Gastrocnemius medialis (tissue), 4 donors: ENCODE data around the gene ABI3BP. TPM values are rescaled to one million over a fixed set of nuclear protein-coding genes. Genes with fewer than 3 reads are reported as not detected.

Experiments
- ATAC-seq, 2 donors: fragments of 150-250 bp; one replicate each; pipeline ENCODE4 v1.9.1; 2016
- DNase-seq, 2 donors: peaks; one replicate each; pipeline ENCODE4 v3.0.0-alpha.2; 2019
- H3K27ac ChIP-seq, 4 donors: fragments of 200-600 bp; sonication (generic); 1 replicate in 1 of 4; 2 replicates in 3 of 4; pipeline ENCODE4 v1.5.1; 2016 to 2018; ENCODE audit warnings: mild to moderate bottlenecking in 2 of 4, moderate library complexity in 1 of 4
- H3K27me3 ChIP-seq, 3 donors: fragments of 200-600 bp; sonication (generic) in 2 of 3; 1 replicate in 1 of 3; 2 replicates in 2 of 3; pipeline versions ENCODE4 v1.5.1 to v1.6.0; 2016 to 2019; ENCODE audit warnings: mild to moderate bottlenecking in 1 of 3, moderate library complexity in 1 of 3
- H3K36me3 ChIP-seq, 2 donors: fragments of 200-600 bp; sonication (generic) in 1 of 2; one replicate each; pipeline ENCODE4 v1.5.1; 2017 to 2018
- H3K4me1 ChIP-seq, 2 donors: fragments of 200-600 bp; sonication (generic) in 1 of 2; one replicate each; pipeline ENCODE4 v1.5.1; 2016 to 2017; ENCODE audit warnings: mild to moderate bottlenecking in 2 of 2
- H3K4me3 ChIP-seq, 4 donors: fragments of 200-600 bp; sonication (generic) in 3 of 4; 1 replicate in 1 of 4; 2 replicates in 3 of 4; pipeline ENCODE4 v1.5.1; 2016 to 2019; ENCODE audit warnings: mild to moderate bottlenecking in 2 of 4
- H3K9me3 ChIP-seq, 3 donors: fragments of 200-600 bp; sonication (generic) in 2 of 3; 1 replicate in 1 of 3; 2 replicates in 2 of 3; pipeline ENCODE4 v1.5.1; 2016 to 2019
- POLR2A ChIP-seq, 2 donors: fragments of 450-650 bp; IDR thresholded peaks; one replicate each; pipeline ENCODE4 v1.6.1; 2017; ENCODE audit warnings: antibody characterized with exemption in 2 of 2, mild to moderate bottlenecking in 2 of 2, moderate library complexity in 2 of 2
- in situ Hi-C, 4 donors: fragments of 200-750 bp; cut with MboI; loops; one replicate each; pipeline versions ENCODE4 v1.15.0 to v1.8.0; 2017; ENCODE audit warnings: low sequenced_read_pairs in 4 of 4
- intact Hi-C: fragments of 100-400 bp; cut with DNase I; formaldehyde crosslinking; loops from one replicate; pipeline ENCODE4 v1.15.1; 2023; ENCODE audit warnings: low total_unique reads
- total RNA-seq, 4 donors: library from RNA; depleted of rRNA; stranded (reverse); fragments of >200 nt; gene quantifications; one replicate each; pipeline versions ENCODE4 v1.1.0 to v1.2.3, GENCODE V29; 2016
- TF ChIP-seq, protein P1 (sequence below), 5 experiments: fragments of 450-650 bp in 3 of 5; fragments of 200-600 bp in 2 of 5; sonication (generic) in 2 of 5; IDR thresholded peaks in 4 of 5; conservative IDR thresholded peaks in 1 of 5; 1 replicate in 4 of 5; 2 replicates in 1 of 5; pipeline ENCODE4 v1.5.1; 2016 to 2019; ENCODE audit warnings: antibody characterized with exemption in 5 of 5, mild to moderate bottlenecking in 3 of 5, moderate library complexity in 3 of 5

Gene ABI3BP
- total RNA-seq, 4 donors from 2014 or later, result 15.3 to 21.8 (median 19.5) TPM

DNA sequence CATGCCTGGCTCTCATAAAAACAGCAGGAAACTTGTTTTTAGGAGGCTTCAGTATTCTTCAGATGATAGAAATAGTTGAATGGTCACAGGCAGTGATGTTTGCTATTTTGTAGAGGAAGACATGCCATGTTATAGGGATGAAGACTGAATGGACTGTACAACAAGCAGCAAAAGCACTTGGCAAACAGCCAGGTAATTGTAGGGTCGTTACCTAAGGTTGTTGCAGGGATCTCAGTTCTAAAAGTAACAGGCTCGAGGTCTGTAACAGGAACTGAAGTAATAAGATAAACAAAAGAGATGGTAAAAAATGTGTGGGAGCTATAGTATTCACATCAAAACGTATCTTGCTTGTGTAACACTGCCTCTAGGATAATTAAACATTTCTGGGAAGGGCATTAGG is 167.6 kb downstream of the ABI3BP start:
- Histone ChIP-seq H3K27me3 (no peaks in the 10 kb centered on the region), H3K9me3 (no peaks in the 10 kb centered on the region), H3K36me3 (no peaks in the 10 kb centered on the region), H3K27ac (no peak overlapping the region), H3K4me3 (no peak overlapping the region), H3K4me1 (no peaks in the 10 kb centered on the region)
- intact Hi-C loops, result no loop called here
- ATAC-seq, result no peak
- DNase-seq, result no peak
- in situ Hi-C loops, result no loop called here
- TF ChIP-seq, protein P1, sequence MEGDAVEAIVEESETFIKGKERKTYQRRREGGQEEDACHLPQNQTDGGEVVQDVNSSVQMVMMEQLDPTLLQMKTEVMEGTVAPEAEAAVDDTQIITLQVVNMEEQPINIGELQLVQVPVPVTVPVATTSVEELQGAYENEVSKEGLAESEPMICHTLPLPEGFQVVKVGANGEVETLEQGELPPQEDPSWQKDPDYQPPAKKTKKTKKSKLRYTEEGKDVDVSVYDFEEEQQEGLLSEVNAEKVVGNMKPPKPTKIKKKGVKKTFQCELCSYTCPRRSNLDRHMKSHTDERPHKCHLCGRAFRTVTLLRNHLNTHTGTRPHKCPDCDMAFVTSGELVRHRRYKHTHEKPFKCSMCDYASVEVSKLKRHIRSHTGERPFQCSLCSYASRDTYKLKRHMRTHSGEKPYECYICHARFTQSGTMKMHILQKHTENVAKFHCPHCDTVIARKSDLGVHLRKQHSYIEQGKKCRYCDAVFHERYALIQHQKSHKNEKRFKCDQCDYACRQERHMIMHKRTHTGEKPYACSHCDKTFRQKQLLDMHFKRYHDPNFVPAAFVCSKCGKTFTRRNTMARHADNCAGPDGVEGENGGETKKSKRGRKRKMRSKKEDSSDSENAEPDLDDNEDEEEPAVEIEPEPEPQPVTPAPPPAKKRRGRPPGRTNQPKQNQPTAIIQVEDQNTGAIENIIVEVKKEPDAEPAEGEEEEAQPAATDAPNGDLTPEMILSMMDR (IDR thresholded peaks at IDR 0.05 in 4 of 5, conservative IDR thresholded peaks at IDR 0.05 in 1 of 5), result no peak
- TF ChIP-seq POLR2A (IDR thresholded peaks at IDR 0.05), result no peak

DNA sequence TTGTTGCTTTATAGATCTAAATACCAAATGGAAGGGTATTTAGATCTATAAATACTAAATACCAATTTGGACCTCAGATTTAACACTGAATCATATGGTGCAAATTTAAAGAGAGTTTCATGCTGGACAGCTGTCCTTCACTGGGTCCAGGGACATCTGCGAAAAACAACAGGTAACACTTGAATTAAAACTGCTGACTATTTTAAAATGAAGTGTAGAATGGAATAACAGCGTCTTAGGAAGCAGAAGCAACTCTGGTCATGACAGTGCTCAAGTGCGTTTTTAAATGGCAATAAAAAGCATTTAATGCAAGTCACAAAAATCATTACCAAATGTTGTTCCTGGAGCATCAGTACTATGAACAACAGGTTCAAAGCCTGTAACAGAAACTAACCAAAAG is 177.6 kb downstream of the ABI3BP start:
- intact Hi-C loops (no loop called here), in situ Hi-C loops (no loop called here)
- Histone ChIP-seq H3K27ac (no peak overlapping the region), H3K27me3 (no peaks in the 10 kb centered on the region), H3K4me1 (no peaks in the 10 kb centered on the region), H3K4me3 (no peak overlapping the region), H3K36me3 (no peaks in the 10 kb centered on the region), H3K9me3 (no peaks in the 10 kb centered on the region)
- TF ChIP-seq POLR2A (IDR thresholded peaks at IDR 0.05), result no peak
- TF ChIP-seq, protein P1 (IDR thresholded peaks at IDR 0.05 in 4 of 5, conservative IDR thresholded peaks at IDR 0.05 in 1 of 5), result no peak
- ATAC-seq (no peak), DNase-seq (no peak)

DNA sequence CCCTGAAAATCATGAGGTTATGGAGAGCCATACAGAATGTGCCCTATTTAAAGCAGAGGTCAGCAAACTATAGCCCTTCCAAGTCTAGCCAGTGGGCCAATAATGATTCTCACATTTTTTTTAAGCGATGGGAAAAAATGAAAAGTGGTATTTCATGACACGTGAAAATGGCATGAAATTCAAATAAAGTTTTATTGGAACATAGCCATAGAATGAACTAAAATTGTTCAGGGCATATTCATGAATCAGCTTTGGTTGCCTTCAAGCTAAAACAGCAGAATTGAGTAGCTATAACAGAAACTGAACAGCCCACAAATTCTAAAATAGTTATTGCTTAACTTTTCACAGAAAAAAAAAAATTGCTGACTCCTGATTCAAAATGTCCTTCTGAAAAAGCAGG is 179.4 kb downstream of the ABI3BP start:
- Histone ChIP-seq H3K9me3 (no peaks in the 10 kb centered on the region), H3K36me3 (no peaks in the 10 kb centered on the region), H3K27ac (no peak overlapping the region), H3K4me3 (no peak overlapping the region), H3K4me1 (no peaks in the 10 kb centered on the region), H3K27me3 (no peaks in the 10 kb centered on the region)
- no peak for TF ChIP-seq POLR2A (IDR thresholded peaks at IDR 0.05)
- TF ChIP-seq, protein P1 (IDR thresholded peaks at IDR 0.05 in 4 of 5, conservative IDR thresholded peaks at IDR 0.05 in 1 of 5), result no peak
- intact Hi-C loops, result no loop called here
- ATAC-seq (no peak), DNase-seq (no peak)
- in situ Hi-C loops, result no loop called here

DNA sequence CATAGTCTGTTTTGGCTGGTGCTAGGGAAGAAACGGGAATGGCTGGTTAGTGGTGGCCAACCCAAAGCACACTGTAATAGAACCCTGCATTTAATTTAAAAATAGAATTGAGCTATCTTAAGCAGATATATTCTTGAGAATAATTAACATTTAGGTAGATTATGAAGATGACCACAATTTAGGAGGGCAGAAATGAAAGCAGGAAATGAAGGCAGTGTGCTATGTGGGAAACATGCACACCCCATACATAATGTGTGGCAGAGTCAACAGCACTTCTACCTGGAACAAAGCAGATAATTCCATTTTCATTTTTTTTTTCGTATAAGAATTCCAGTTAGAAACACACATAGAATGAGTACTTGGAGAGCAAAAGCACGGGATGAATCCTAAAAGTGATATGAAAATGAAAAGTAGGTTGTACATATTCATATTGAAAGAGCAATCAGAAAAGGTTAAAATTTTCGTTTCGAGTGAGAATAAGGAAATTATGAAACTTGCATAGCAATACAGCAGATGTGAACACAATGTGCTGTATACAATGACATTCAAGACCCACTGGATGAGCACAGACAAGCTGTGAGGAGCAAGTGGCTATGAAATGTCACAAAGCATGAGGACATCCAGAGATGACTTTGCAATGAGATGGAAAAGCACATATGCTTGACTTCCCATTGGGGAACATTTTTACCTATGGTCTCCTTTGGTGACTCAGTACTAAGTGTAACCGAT is 181.3 kb downstream of the ABI3BP start:
- H3K4me3 ChIP-seq, result no peak overlapping the region
- H3K36me3 ChIP-seq, result no peaks in the 10 kb centered on the region
- ATAC-seq (no peak), DNase-seq (no peak)
- TF ChIP-seq POLR2A (IDR thresholded peaks at IDR 0.05), result no peak
- TF ChIP-seq, protein P1 (IDR thresholded peaks at IDR 0.05 in 4 of 5, conservative IDR thresholded peaks at IDR 0.05 in 1 of 5), result no peak
- intact Hi-C loops, result no loop called here
- H3K27me3 ChIP-seq, result no peaks in the 10 kb centered on the region
- H3K4me1 ChIP-seq, result no peaks in the 10 kb centered on the region
- H3K9me3 ChIP-seq, result no peaks in the 10 kb centered on the region
- no peak overlapping the region for H3K27ac ChIP-seq
- in situ Hi-C loops, result no loop called here

DNA sequence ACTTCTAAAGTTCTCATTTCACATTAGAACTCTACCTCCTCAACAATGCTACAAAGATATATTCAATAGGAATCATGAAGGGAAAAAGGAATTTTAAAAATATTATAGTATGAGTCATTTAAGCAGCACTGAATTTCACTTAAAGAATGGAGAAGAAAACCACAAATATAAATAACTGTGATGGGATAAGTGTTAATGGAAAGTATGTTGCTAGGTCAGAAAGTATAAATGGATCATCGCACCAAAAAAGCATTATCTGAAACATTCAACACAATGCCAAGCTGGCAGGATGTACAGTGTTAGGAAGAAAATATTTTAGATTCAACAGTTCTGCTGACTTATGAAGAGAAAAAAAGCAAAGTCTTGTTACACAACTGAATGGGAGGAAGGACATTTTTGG is 182.6 kb downstream of the ABI3BP start:
- H3K4me1 ChIP-seq, result no peaks in the 10 kb centered on the region
- no peaks in the 10 kb centered on the region for H3K9me3 ChIP-seq
- H3K4me3 ChIP-seq, result no peak overlapping the region
- intact Hi-C loops, result no loop called here
- in situ Hi-C loops, result no loop called here
- TF ChIP-seq, protein P1 (IDR thresholded peaks at IDR 0.05 in 4 of 5, conservative IDR thresholded peaks at IDR 0.05 in 1 of 5), result no peak
- no peak for TF ChIP-seq POLR2A (IDR thresholded peaks at IDR 0.05)
- H3K27me3 ChIP-seq, result no peaks in the 10 kb centered on the region
- H3K27ac ChIP-seq, result no peak overlapping the region
- H3K36me3 ChIP-seq, result no peaks in the 10 kb centered on the region
- DNase-seq (no peak), ATAC-seq (no peak)
